ENCODE measurements around the gene CDKAL1.

GRCh38 chr6:21173678-21174077 is 639.4 kb downstream of the CDKAL1 start:
- TF ChIP-seq GABPB1 (CRISPR knock-in tag; IDR thresholded peaks at IDR 0.05), result no peak
- TF ChIP-seq, protein P1, sequence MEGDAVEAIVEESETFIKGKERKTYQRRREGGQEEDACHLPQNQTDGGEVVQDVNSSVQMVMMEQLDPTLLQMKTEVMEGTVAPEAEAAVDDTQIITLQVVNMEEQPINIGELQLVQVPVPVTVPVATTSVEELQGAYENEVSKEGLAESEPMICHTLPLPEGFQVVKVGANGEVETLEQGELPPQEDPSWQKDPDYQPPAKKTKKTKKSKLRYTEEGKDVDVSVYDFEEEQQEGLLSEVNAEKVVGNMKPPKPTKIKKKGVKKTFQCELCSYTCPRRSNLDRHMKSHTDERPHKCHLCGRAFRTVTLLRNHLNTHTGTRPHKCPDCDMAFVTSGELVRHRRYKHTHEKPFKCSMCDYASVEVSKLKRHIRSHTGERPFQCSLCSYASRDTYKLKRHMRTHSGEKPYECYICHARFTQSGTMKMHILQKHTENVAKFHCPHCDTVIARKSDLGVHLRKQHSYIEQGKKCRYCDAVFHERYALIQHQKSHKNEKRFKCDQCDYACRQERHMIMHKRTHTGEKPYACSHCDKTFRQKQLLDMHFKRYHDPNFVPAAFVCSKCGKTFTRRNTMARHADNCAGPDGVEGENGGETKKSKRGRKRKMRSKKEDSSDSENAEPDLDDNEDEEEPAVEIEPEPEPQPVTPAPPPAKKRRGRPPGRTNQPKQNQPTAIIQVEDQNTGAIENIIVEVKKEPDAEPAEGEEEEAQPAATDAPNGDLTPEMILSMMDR (IDR thresholded peaks at IDR 0.05 in 2 of 3, conservative IDR thresholded peaks at IDR 0.05 in 1 of 3; ENCODE audit: insufficient read depth in 2 of 3, low read depth in 1 of 3, low read length in 3 of 3), result no peak
- no peak for TF ChIP-seq ZBTB33 (CRISPR knock-in tag; IDR thresholded peaks at IDR 0.05)
- TF ChIP-seq USF1 (CRISPR knock-in tag; IDR thresholded peaks at IDR 0.05), result no peak
- TF ChIP-seq HINFP (tag; conservative IDR thresholded peaks at IDR 0.05; ENCODE audit: low read depth), result no peak
- TF ChIP-seq RAD21 (CRISPR knock-in tag; conservative IDR thresholded peaks at IDR 0.05 in 1 of 2, IDR thresholded peaks at IDR 0.05 in 1 of 2), result no peak
- TF ChIP-seq, protein P2, sequence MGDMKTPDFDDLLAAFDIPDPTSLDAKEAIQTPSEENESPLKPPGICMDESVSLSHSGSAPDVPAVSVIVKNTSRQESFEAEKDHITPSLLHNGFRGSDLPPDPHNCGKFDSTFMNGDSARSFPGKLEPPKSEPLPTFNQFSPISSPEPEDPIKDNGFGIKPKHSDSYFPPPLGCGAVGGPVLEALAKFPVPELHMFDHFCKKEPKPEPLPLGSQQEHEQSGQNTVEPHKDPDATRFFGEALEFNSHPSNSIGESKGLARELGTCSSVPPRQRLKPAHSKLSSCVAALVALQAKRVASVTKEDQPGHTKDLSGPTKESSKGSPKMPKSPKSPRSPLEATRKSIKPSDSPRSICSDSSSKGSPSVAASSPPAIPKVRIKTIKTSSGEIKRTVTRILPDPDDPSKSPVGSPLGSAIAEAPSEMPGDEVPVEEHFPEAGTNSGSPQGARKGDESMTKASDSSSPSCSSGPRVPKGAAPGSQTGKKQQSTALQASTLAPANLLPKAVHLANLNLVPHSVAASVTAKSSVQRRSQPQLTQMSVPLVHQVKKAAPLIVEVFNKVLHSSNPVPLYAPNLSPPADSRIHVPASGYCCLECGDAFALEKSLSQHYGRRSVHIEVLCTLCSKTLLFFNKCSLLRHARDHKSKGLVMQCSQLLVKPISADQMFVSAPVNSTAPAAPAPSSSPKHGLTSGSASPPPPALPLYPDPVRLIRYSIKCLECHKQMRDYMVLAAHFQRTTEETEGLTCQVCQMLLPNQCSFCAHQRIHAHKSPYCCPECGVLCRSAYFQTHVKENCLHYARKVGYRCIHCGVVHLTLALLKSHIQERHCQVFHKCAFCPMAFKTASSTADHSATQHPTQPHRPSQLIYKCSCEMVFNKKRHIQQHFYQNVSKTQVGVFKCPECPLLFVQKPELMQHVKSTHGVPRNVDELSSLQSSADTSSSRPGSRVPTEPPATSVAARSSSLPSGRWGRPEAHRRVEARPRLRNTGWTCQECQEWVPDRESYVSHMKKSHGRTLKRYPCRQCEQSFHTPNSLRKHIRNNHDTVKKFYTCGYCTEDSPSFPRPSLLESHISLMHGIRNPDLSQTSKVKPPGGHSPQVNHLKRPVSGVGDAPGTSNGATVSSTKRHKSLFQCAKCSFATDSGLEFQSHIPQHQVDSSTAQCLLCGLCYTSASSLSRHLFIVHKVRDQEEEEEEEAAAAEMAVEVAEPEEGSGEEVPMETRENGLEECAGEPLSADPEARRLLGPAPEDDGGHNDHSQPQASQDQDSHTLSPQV (IDR thresholded peaks at IDR 0.05), result no peak

Measured in K562 (cell line).